Adrenal gland (tissue), 5 donors: Measurements from ENCODE around the gene GHSR.

Experiments used
- POLR2A ChIP-seq, 2 donors: fragments of 450-650 bp; IDR thresholded peaks; one replicate each; pipeline ENCODE4 v1.6.1; 2017; ENCODE audit warnings: antibody characterized with exemption in 2 of 2, mild to moderate bottlenecking in 2 of 2, moderate library complexity in 1 of 2
- TF ChIP-seq, protein P1 (sequence below), 6 experiments: fragments of 450-650 bp in 4 of 6; fragments of 200-600 bp in 2 of 6; sonication (generic) in 1 of 6; IDR thresholded peaks; 1 replicate in 5 of 6; 2 replicates in 1 of 6; pipeline versions ENCODE4 v1.5.1 to v1.8.0; 2016 to 2021; ENCODE audit warnings: antibody characterized with exemption in 6 of 6, mild to moderate bottlenecking in 2 of 6, moderate library complexity in 1 of 6
- donor health status: DM: no; HTN: no; CAD: no.

DNA sequence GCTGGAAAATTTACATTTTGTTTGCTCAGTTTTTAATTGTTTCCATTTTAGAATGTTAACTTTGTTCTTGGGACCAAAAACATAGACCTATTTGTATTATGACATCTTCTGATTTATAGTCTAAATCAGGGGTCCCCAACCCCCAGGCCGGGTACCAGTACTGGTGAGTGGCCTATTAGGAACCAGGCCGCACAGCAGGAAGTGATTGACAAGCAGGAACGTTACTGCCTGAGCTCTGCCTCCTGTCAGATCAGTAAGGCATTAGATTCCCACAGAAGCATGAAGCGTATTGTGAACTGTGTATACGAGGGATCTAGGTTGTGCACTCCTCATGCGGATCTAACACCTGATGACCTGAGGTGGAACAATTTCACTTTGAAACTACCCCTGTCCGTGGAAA, 51.9 kb downstream of the GHSR start:
- no peak for TF ChIP-seq POLR2A (IDR thresholded peaks at IDR 0.05)
- TF ChIP-seq, protein P1, sequence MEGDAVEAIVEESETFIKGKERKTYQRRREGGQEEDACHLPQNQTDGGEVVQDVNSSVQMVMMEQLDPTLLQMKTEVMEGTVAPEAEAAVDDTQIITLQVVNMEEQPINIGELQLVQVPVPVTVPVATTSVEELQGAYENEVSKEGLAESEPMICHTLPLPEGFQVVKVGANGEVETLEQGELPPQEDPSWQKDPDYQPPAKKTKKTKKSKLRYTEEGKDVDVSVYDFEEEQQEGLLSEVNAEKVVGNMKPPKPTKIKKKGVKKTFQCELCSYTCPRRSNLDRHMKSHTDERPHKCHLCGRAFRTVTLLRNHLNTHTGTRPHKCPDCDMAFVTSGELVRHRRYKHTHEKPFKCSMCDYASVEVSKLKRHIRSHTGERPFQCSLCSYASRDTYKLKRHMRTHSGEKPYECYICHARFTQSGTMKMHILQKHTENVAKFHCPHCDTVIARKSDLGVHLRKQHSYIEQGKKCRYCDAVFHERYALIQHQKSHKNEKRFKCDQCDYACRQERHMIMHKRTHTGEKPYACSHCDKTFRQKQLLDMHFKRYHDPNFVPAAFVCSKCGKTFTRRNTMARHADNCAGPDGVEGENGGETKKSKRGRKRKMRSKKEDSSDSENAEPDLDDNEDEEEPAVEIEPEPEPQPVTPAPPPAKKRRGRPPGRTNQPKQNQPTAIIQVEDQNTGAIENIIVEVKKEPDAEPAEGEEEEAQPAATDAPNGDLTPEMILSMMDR (IDR thresholded peaks at IDR 0.05) = no peak
